Right lobe of liver (tissue), 6 donors: ENCODE measurements around the gene BCL2L12. TPM values are rescaled to one million over a fixed set of nuclear protein-coding genes. Genes with fewer than 3 reads are reported as not detected.

Experiments used
- ATAC-seq, 4 donors: fragments of 200-7000 bp; cut with Tn5 transposase; one replicate each; pipeline ENCODE4 v1.9.1; 2020; ENCODE audit warnings: mild to moderate bottlenecking in 4 of 4, moderate library complexity in 4 of 4
- DNase-seq, 3 donors: peaks; one replicate each; pipeline ENCODE4 v3.0.0-alpha.2; 2020
- H3K27ac ChIP-seq, 3 donors: fragments of 200-600 bp; one replicate each; pipeline ENCODE4 v1.8.0; 2022
- H3K27me3 ChIP-seq, 2 donors: fragments of 200-600 bp; one replicate each; pipeline ENCODE4 v1.8.0; 2022
- H3K36me3 ChIP-seq, 4 donors: fragments of 200-600 bp; sonication (generic) in 1 of 4; one replicate each; pipeline versions ENCODE4 v1.5.1 to v1.8.0; 2017 to 2022; ENCODE audit warnings: control low read depth in 1 of 4
- H3K4me1 ChIP-seq, 4 donors: fragments of 200-600 bp; sonication (generic) in 1 of 4; one replicate each; pipeline versions ENCODE4 v1.5.1 to v1.8.0; 2017 to 2022; ENCODE audit warnings: control low read depth in 1 of 4
- H3K4me3 ChIP-seq, 3 donors: fragments of 200-600 bp; one replicate each; pipeline ENCODE4 v1.8.0; 2022
- H3K9me3 ChIP-seq, 4 donors: fragments of 200-600 bp; sonication (generic) in 1 of 4; one replicate each; pipeline versions ENCODE4 v1.5.1 to v1.8.0; 2017 to 2022; ENCODE audit warnings: control low read depth in 1 of 4
- POLR2A ChIP-seq: fragments of 450-650 bp; IDR thresholded peaks from one replicate; pipeline ENCODE4 v1.6.1; 2017; ENCODE audit warnings: antibody characterized with exemption, mild to moderate bottlenecking
- WGBS: methylation state at CpG from one replicate; pipeline ENCODE4 v1.1.6; 2018; ENCODE audit warnings: low coverage, low lambda C conversion rate; ENCODE audit not compliant: insufficient coverage; ENCODE audit errors: missing lambda C conversion rate; 5-methylcytosine and 5-hydroxymethylcytosine counted together
- intact Hi-C, 2 donors: fragments of 100-400 bp; cut with DNase I; formaldehyde crosslinking; loops; one replicate each; pipeline versions ENCODE4 v1.11.2 to v1.14.1; 2022
- total RNA-seq, 6 experiments: library from RNA; depleted of rRNA in 2 of 6; stranded (reverse); fragments of >200 nt in 2 of 6; fragmentation: NEBNext Ultra II Directional in 3 of 6; extraction: Animal tissue kit (Norgen Biotek cat#: 25700) in 3 of 6; gene quantifications; one replicate each; pipeline versions ENCODE4 v1.1.0 to v1.2.4, GENCODE V29; 2016 to 2023
- TF ChIP-seq, protein P1 (sequence below), 4 donors: fragments of 200-600 bp in 3 of 4; fragments of 450-650 bp in 1 of 4; IDR thresholded peaks; one replicate each; pipeline versions ENCODE4 v1.5.1 to v1.8.0; 2016 to 2022; ENCODE audit warnings: antibody characterized with exemption in 4 of 4, mild to moderate bottlenecking in 2 of 4
- donor health status: DM: no; HTN: yes; CAD: no.
- donor health status: DM: no; HTN: no; CAD: no.
- donor health status: DM: no; HTN: no; CAD: no.
- donor health status: DM: no; HTN: yes; CAD: no.
- donor health status: DM: no; HTN: yes; CAD: no.

BCL2L12 gene
- total RNA-seq, 6 experiments from 2014 or later: 4.5 to 11.6 (median 10.5) TPM

DNA sequence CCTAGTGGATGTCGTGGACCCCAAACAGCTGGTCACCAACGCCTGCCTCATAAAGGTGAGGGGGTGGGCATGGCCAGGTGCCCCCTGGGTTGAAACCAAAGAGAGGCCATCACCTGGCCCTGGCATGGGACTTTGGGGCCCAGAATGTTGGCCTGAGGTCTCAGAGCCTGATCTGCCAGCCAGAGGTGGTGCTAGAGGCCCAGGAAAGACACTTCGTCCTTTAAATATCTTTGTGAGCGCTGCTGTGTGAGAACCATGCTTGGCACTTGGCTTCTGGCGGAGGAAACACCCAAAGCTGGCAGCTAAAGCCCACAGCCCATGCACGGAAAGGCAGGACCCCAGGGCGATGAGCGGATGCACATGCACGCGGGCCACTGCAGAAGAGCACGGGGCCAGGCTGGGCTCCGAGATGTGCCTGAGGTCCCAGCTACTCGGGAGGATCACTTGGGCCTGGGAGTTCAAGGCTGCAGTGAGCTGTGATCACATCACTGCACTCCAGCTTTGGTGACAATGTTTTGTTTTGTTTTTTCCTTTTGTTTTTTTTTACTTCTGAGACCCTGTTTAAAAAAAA, 19.3 kb downstream of the BCL2L12 start:
- Histone ChIP-seq H3K4me1 (peaks cover 0 to 16% (median under 1%) of the 10 kb centered on the region in 4 donors), H3K9me3 (no peaks in the 10 kb centered on the region), H3K4me3 (no peak overlapping the region), H3K27ac (no peak overlapping the region), H3K36me3 (peaks cover 0 to 42% (median 9%) of the 10 kb centered on the region in 4 donors), H3K27me3 (no peaks in the 10 kb centered on the region)
- ATAC-seq (no peak), DNase-seq (no peak)
- intact Hi-C loops: loop anchor here in 1 of 2 donors (10.0 kb wide), 1 partner anchor 110 kb away; no protein-coding TSS in a partner anchor
- WGBS: 84% methylated on average over 7 of the region's 13 CpGs
- TF ChIP-seq, protein P1, sequence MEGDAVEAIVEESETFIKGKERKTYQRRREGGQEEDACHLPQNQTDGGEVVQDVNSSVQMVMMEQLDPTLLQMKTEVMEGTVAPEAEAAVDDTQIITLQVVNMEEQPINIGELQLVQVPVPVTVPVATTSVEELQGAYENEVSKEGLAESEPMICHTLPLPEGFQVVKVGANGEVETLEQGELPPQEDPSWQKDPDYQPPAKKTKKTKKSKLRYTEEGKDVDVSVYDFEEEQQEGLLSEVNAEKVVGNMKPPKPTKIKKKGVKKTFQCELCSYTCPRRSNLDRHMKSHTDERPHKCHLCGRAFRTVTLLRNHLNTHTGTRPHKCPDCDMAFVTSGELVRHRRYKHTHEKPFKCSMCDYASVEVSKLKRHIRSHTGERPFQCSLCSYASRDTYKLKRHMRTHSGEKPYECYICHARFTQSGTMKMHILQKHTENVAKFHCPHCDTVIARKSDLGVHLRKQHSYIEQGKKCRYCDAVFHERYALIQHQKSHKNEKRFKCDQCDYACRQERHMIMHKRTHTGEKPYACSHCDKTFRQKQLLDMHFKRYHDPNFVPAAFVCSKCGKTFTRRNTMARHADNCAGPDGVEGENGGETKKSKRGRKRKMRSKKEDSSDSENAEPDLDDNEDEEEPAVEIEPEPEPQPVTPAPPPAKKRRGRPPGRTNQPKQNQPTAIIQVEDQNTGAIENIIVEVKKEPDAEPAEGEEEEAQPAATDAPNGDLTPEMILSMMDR (IDR thresholded peaks at IDR 0.05): no peak
- no peak for TF ChIP-seq POLR2A

DNA sequence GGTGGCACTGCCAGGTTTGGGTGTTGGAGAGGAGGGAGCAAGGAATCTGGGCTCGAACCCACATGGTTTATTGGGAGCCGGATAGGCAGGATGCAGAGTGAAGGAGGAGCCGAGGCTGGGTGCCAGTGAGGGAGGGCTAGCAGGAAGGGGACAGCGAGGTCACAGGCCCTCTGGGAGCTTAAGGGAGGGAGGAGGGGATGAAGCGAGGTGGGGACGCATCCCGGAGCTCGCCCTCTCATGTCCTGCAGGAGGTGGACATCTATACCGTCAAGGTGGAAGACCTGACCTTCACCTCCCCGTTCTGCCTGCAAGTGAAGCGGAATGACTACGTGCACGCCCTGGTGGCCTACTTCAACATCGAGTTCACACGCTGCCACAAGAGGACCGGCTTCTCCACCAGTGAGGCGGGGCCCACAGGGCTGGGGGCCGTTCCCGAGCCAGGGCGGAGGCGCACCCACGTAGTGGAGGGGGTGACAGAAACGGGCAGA, 20.2 kb downstream of the BCL2L12 start:
- H3K27ac ChIP-seq: no peak overlapping the region
- no peak for TF ChIP-seq POLR2A
- TF ChIP-seq, protein P1 (IDR thresholded peaks at IDR 0.05): no peak
- peaks cover 0 to 42% (median 9%) of the 10 kb centered on the region in 4 donors for H3K36me3 ChIP-seq
- intact Hi-C loops: loop anchor here in 1 of 2 donors (10.0 kb wide), 1 partner anchor 111 kb away; no protein-coding TSS in a partner anchor
- peaks cover 0 to 17% (median 2%) of the 10 kb centered on the region in 4 donors for H3K4me1 ChIP-seq
- H3K4me3 ChIP-seq: no peak overlapping the region
- no peaks in the 10 kb centered on the region for H3K9me3 ChIP-seq
- WGBS: 73% methylated on average over 8 of the region's 23 CpGs
- DNase-seq (no peak), ATAC-seq (no peak)
- H3K27me3 ChIP-seq: no peaks in the 10 kb centered on the region

DNA sequence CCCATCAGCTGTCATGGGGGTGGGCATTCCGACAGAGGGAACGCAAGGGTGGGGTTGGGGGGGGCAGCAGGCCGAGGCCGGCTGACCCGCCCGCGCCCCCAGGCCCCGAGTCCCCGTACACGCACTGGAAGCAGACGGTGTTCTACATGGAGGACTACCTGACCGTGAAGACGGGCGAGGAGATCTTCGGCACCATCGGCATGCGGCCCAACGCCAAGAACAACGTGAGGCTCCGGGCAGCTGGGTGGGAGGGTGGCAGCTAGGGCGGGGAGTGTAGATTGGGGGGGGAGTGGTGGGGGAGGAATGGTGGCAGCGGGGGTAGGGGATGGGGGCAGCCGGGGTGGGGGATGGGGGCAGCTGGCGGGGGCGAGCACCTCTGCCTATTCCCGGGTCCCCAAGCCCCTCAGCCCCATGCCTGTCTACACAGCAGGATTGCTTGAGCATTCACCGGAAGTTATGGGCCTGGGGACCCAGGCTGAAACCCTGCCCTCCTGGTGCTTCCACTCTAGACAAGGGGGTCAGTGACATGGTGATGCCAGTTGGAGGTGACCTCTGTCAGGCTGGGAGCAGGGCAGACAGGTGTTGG, 20.9 kb downstream of the BCL2L12 start:
- intact Hi-C loops: loop anchor here in 1 of 2 donors (10.0 kb wide), 1 partner anchor 112 kb away; no protein-coding TSS in a partner anchor
- Histone ChIP-seq H3K27me3 (no peaks in the 10 kb centered on the region), H3K27ac (no peak overlapping the region), H3K36me3 (peaks cover 0 to 37% (median 9%) of the 10 kb centered on the region in 4 donors), H3K4me3 (no peak overlapping the region), H3K9me3 (no peaks in the 10 kb centered on the region), H3K4me1 (peaks cover 0 to 17% (median 2%) of the 10 kb centered on the region in 4 donors)
- TF ChIP-seq POLR2A: no peak
- TF ChIP-seq, protein P1 (IDR thresholded peaks at IDR 0.05): no peak
- 97% methylated on average over 11 of the region's 27 CpGs for WGBS
- no peak for ATAC-seq
- DNase-seq: no peak

DNA sequence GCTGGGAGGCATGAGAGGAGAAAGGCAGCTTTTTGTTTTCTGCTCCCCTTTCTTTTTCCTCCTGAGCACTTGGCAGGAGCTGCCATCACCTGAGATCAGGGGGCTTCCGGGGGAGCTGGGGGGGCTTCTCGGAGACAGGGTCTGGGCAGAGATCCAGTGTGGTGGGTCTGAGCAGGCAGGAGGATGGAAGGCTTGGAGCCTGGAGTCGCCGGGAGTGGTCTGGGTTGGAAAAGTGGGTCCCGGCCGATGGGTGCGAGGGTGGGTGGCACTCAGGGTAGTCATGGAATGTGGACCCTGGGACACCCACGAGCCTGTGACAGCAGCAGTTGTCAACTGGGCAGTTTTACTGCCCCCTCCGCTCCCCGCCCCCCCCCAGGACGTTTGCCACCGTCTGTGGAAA, 21.4 kb downstream of the BCL2L12 start:
- intact Hi-C loops: loop anchor here in 1 of 2 donors (10.0 kb wide), 1 partner anchor 112 kb away; no protein-coding TSS in a partner anchor
- 37% methylated on average over 3 of the region's 12 CpGs for WGBS
- Histone ChIP-seq H3K4me1 (peaks cover 0 to 17% (median 2%) of the 10 kb centered on the region in 4 donors), H3K36me3 (peaks cover 0 to 32% (median 6%) of the 10 kb centered on the region in 4 donors), H3K27me3 (no peaks in the 10 kb centered on the region), H3K4me3 (no peak overlapping the region), H3K9me3 (no peaks in the 10 kb centered on the region), H3K27ac (no peak overlapping the region)
- no peak for ATAC-seq
- TF ChIP-seq POLR2A: no peak
- TF ChIP-seq, protein P1 (IDR thresholded peaks at IDR 0.05): no peak
- no peak for DNase-seq
